NCI-H510A treated with DMSO at 0.1 percent for 48 hours (cell line): ENCODE results near the gene ANO8.
A peak's percentile ranks its signal among the peaks of the same experiment; 100 is the strongest.
"Not testable (repeated sequence)": the region's sequence is repeated elsewhere in the genome, so short reads cannot be mapped to it uniquely, and the experiment has no call there.

ENCODE experiments used
- DNase-seq: peaks from one replicate; lab custom pipeline; 2025; lab: John Stamatoyannopoulos, UW

Gene ANO8

DNA sequence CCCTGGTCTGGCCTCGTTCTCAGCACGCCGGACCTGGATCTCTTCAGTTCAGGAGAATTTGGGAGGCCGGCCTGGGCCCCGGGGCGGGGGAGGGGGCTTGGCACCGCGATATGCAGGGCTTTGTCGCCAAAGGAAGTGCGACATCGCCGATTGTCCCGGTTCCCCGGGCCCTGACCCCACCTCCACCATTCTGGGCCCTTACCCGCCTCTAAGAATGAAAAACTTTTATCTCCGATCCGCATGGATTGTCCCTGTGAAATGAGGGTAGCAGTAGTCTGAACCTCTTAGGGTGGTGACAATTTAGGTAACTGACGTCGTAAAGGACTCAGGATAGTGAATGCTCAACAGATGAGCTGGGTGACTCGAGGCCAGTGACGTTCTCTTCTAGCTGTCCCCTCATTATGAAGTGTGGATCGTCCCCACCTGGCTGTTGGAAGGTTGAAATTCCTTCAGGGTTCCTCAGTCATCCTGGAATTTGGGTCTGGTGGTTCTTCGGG is 24.6 kb downstream of the ANO8 start:
- no peak for DNase-seq

DNA sequence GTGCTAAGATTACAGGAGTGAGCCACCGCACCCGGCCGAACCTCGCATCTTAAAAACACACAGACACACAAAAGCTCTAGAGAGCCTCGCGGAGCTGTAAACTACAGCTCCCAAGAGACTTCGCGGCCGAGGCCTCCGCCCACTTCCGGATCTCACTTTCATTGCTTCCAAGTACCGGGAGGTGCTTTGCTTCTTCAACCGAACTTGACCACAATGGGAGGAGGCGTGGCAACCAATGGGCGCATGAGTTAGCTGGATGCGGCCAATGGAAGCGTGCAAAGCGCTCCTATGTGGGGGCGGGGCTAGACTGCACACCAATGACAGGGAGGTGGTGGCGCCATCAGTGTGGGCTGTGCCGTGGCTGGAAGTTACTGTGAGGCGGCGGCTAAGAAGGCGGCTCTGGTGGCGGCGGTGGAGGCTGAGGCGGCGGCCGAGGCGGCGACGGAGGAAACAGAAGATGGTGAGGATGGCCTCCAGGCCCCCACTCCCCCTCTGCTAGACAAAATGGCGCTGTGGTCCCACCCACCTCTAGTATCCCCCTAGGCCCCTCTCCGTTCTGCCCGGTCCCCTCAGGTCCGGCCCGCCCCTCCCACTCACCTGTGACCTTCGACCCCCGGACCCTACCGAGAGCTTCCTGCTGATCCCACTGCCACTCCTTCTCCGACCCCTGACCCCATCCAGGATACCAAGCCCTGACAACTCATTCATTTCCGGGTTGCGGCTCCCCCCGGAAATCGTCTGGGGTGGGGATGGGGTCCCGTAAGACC is 25.3 kb downstream of the ANO8 start, which contains the start of gene DDA1:
DDA1 (plus strand) TSS at position 366 of the 767 bp plus-strand sequence; CDS start at position 458, 92 bp downstream.
- DNase-seq, result peak; percentile 99

DNA sequence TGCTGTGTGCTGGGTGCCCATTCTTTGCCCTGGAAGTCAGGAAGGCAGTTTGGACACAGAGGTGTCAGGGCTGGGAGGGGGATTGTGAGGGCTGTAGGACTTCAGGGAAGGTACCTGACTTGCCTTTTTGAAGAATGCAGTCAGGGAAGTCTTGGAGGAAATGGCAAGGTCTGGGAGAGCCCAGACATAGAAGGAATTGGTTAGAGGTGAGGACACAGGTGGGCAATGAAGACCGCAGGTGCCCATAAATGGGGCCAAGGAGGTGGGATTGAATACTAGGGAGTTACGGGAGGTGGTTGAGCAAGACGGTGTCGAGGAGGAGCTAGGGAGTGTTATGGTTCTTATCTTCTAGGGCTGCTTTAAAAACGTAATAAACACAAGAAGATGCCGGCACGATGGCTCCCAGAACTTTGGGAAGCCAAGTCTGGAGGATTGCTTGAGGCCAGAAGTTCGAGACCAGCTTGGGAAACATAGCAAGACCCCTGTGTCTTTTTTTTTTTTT is 26.7 kb downstream of the ANO8 start:
- no peak for DNase-seq

DNA sequence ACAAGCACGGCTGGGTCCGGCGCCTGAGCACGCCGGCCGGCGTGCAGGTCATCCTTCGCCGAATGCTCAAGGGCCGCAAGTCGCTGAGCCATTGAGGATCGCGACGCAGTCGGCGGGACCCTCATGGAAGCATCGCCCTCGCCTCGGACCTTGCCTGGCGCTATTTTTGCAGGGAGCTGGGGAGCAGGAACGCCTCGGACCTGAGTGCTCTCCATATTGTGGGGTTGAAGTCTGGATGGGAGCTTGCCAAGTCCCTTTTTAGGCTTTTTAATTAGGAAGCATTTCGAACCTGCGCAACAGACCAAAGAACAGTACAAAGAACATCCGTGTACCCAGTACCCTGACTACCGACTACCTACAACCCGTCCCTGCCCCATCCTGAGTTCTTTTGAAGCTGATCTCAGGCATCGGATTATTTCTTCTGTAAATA is 28.4 kb downstream of the ANO8 start:
- no peak for DNase-seq

DNA sequence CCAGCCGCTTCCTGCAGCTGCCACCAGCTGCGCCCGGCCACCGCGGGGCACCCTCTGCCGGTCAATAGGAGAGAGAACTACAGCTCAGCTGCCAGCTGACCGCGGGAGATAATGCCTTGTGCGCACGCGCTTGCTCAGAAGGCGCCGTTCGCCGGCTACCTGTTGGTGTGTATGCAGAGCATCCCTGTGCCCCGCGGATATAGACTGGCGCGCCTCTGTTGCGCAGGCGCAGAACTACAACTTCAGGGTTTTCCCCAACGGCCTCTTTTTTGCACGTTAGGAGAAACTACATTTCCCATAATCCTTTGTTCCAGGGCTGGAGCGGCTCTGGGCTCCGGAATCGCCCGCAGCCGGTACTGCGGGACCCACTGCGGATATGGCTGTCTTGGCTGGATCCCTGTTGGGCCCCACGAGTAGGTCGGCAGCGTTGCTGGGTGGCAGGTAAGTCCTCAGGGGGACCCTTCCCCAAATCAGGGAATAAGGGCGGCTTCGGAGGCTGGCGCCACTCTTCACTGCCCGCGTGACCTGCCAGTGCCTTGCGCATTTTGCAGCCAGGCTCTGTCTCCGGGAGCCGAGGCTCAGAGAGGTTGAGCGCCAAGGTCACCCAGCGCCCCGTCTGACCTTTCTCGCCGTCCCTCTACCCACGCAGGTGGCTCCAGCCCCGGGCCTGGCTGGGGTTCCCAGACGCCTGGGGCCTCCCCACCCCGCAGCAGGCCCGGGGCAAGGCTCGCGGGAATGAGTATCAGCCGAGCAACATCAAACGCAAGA is 29.0 kb downstream of the ANO8 start, which contains the start of gene MRPL34:
MRPL34 (plus strand) TSS at position 356 of the 768 bp plus-strand sequence; CDS start at position 377, 21 bp downstream.
- DNase-seq, result peak; percentile 99

DNA sequence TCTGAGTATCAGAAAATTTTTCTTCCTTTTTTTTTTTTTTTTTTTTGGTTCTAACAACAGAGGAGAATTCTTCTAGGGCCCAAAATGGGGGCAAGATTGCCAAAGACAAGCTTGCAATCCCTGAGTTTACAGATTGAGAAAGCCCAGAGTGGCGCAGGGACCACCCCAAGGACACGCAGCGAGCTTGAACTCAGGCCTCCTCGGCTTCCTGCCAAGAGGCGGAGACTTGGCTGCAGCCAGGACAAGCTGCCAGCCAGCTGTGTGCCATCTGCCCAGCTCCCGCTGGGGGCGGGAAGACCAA is 29.5 kb downstream of the ANO8 start:
- no peak for DNase-seq

DNA sequence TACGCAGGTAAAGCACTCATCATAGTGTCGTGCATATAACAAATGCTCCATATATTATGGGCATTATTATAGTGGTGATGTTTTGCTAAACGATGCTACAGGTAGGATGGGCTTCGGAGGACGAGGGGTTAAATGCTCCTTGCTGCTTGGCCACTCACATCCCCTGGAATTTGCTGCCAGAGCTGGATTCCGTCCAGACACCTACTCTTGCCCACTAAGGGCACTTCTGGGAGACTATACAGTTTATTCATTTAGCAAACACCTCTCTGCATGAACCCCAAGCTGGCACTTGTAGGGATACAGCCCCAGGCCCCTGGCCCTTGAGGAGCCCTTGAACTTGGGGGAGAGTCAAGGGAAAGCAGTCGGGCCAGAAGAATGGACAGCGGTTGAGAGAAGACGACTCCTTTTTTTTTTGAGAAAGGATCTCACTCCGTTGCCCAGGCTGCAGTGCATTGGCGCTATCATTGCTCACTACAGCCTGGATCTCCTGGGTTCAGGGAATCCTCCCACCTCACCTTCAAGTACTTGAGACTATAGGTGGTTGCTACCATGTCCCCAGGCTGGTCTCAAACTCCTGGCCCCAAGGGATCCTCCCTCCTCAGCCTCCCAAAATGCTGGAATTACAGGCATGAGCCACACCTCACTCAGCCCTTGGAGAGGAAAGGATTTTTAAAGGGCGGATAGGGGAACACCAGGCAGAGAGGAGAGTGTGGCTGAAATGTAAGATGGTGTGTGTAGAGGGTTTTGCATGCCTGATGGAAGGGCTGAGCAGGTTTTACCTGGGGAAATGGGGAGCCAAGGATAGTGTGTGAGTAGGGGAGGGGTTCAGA is 30.1 kb downstream of the ANO8 start:
- no peak for DNase-seq

DNA sequence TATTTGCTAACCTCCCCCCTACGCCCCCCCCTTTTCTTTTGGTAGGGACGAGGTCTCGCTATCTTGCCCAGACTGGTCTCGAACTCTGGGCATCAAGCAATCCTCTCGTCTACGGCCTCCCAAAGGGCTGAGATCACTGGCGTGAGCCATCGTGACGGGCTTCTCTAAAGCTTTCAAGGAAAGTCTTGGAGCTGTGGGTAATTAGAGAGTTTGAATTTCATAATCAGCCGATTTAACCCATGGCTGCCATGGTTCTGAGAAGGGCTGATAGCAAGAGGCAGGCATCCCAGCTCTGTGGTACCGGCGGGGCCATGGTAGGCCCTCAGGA is 30.8 kb downstream of the ANO8 start:
- DNase-seq, result no peak

DNA sequence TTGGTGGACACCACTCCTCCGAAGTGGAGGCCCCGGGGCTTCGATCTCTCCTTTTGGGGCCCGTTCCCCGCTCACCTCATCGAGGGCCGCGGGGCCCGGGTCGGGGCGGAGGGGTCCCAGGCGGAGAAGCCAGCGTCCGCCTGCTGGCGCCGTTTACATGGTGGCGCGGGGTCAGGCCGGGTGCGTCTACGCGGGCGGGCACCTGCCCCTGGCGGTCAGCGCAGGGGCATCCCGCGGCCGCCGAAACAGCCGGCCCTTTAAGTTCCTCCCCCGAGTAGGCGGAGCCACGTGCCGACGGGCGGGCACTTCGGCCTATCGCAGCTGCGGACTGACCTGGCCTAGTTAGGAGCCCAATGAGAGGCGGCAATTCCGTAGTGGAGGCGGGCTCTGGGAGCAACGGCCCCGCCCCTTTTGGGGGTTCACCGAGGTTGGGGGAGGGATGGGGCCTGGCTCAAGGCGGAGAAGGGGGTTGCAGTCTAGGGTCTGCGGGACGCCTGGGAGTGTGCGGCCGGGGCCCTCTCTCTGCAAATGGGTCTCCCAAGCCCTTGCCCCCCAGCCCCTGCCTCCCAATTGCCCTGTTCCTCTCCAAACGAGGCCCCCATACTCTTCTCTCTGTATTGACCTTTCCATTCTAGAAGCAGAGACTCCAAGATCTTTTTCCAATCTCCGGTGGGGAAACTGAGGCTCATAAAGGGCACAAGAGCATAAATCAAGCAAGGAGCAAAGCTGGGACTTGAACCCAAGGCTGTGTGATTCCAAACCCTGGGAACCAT is 31.3 kb downstream of the ANO8 start, which contains the start of gene ABHD8:
ABHD8 (minus strand) TSS at position 259 of the 773 bp plus-strand sequence. CDS start 1,809 bp downstream, outside the sequence.
- DNase-seq, result peak; percentile 94

DNA sequence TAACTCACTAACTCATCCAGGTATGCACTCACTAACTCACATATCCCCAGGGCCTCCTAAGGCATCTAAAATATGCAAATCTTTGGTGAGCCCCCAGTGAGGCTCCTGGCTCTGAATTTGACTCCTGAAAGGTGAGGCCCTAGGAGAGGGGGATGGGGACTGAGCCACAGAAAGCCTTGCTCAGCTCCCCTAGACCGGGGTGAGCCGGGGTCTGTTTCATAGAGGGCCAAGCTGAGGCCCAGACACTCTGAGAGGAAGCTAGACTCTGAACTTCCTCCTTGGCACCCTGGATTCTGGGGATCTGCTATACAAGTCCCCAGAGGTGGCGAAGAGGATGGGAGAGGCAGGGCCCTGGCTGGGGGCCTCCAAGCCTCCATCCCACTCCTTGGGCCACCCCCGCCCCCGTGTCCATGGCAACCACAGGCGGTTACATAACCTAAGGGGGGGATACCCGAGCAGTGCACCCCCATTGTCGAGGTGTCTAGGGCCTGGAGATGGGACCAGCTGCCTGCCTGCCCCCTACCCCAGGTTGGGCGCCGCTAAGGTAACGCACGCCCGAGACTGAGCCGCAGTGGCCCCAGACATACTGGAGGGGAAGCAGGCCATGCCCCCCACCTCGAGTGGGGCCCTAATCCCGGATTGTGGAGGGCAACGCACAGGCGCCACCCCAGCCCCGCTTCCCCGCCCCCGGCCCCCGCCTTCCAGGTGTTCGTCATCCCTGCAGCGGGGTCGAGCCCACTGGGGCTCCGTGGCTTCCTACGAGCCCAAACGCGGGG is 32.1 kb downstream of the ANO8 start:
- no peak for DNase-seq

DNA sequence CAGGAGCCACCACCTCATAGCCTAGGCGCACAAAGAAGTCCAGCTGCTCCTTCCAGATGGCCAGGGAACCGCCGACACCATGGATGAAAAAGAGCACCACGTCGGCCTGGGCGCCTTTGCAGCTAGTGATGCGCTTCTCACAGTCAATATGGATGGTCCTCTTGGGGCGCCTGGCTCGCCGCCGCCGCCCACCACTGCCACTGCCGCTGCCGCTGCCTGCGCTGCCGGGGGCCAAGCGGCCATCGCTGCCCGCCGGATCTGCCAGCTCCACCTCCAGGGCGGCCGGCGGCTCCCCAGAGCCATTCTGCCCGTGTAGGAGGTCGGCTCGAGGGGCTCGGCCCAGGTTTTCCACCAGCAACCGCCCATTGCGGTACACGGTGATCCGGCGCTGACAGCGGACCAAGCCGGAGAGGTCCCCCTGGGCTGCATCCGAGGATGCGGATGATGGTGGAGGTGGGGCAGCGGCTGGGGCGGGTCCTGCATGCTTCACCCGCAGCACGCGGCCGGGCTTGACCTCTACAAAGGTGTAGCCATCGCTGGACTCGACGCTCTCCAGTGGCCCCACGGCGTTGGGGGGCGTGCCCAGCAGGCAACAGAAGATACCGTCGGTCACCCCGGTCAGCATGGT is 33.5 kb downstream of the ANO8 start:
- DNase-seq, result no peak

DNA sequence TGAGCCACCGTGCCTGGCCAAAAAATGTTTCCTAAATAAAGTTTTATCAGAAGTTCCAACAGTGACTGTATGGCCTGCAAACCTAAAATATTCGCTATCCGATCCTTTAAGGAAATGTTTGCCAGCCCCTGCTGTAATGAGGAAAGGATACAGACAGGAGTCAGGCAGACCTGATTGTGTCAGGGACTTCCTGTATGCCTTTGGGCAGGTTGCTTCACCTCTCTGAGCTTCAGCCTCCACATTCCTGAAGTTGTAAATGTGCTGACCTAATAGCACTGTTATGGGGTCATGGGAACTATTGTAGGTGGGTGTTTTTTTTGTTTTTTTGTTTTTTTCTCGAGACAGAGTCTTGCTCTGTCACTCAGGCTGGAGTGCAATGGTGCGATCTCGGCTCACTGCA is 37.7 kb downstream of the ANO8 start:
- no peak for DNase-seq

DNA sequence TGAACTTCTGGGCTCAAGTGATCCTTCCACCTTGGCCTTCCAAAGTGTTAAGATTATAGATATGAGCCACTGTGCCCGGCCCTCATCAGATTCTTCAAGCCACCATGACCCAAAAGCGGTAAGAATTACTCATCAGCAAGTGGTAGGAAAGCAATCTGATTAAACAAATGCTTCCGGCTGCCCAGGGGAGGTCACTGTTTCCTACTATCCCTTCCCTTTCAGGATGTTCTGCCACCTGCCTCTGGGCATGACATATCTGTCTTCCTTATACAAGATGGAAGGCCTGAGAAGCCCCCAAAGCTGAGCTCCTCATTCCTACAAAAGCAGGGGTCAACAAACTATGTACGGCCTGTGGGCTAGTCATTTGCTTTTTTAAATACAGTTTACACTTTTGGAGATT is 38.4 kb downstream of the ANO8 start:
- no peak for DNase-seq

DNA sequence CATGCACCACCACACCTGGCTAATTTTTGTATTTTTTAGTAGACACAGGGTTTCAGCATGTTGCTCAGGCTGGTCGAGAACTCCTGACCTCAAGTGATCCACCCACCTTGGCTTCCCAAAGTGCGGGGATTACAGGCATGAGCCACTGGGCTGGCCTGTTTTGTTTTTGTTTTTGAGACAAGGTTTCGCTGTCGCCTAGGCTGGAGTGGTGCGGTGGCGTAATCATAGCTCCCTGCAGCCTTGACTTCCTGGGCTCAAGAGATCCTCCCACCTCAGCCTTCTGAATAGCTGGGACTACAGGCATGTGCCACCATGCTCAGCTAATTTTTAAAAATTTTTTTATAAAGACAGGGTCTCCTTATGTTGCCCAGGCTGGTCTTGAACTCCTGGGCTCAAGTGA is 39.1 kb downstream of the ANO8 start:
- DNase-seq, result not testable (repeated sequence)

DNA sequence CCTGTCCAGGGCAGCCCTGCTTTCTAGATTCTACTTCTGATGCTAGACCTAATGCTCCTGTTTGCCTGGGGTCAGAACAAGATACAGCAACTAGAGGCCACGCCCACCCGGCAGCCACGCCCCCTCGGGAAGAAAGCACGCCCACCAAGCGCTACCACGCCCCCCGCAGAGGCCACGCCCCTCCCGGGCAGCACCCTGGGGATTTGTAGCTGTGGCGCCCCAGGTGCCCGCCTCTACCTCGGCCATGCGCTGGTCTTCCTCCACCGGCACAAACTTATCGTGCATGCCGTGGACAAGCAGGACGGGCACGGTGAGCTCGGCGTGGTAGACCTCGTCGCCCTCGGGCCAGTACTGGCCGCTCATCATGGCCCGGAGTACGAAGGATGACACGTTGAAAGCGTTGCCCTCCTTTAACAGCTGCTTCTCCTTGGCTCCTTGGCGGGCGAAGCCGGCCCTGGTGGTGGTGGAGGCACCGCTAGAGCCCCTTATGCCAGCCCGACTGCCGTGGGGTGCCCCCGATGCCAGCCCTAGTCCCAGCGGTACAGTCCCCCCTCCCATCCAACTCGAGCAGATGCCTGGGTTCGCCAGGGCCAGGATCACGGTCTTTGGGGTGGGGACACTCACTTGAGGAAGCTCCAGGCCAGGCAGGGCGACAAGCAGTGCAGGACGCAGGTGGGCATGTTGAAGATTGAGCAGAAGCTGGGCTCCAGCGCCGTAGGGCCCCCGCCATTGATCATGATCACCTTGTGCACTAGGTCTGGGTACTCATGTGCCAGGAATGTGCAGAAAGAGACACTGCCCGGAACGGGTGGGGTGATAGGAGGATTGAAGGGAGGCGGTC is 40.4 kb downstream of the ANO8 start:
- DNase-seq, result no peak

DNA sequence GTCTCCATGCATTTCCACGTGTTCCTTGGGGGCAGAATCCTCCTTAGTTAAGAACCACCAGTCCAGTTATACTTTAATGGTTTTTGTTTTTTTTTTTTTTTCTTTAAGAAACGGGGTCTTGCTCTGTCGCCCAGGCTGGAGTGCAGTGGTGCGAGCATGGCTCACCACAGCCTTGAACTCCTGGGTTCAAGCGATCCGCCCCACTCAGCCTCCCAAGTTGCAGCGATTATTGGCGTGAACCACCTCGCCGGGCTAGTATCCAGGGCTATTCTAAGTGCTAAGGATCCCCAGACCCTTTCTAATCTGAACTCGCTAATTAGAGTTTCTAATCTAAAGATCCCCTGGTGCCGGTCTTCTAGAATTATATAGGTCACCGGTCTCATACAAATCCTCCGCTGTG is 41.0 kb downstream of the ANO8 start:
- DNase-seq, result no peak

DNA sequence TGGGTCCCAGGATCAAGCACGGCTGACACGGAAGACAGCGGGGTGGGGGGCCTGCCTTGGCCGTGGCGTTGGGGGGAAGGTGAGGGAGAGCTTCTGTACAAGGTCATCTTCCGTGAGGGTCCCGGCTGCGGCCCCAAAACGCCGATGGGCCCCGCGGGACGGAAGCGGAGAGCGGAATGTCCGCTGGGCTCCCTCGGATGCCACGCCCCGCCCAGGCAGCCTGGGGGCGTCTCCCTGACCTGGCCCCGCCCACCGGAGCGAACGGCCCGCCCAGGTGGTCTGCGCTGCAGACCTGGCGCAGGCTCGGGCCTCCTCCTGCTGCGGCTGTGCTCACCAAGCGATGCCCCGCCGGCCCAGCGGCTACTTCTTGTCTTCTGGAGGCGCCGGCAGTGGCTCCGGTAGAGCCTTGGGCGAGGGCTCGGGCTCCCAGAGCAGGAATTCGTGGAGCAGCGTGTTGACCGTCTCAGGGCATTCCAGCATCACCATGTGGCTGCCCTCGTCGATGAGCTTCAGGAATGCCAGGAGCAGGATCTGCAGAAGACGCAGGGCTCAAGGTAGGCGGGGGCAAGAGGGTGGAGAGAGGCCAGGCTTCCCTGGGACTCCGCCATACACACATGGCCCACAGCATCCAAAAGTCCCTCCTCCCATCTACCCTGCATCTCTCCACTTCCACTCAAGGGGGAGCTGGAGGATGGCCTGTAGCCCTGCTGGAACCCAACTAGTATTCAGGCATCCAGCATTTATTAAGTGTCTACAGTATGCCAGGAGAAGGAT is 42.2 kb downstream of the ANO8 start:
- DNase-seq, result peak; percentile 8

DNA sequence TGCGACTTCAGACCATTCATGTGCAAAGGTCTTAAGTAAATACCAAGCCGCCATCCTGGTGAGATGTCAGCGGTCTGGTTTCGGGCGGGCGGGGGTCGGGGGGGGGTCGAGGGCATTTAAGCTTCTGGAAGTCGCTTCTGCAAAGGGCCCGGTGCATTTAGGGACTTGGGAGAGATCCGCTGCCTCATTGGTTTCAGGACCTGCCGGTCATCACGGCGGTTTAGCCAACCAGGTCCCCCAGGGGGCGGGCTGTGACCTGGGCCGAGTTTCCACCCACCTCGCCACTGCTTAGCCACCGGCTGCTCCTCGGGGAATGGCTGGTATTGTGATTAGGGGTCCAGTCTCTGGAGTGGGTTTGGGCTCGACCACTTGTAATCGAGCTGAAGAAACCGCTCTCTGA is 45.2 kb downstream of the ANO8 start:
- DNase-seq, result peak; percentile 3
